HG03135 (cell line): ENCODE data around the gene PYROXD2.
A peak's percentile ranks its signal among the peaks of the same experiment; 100 is the strongest.

Experiments
- ATAC-seq: cut with Tn5 transposase; IDR thresholded peaks from one replicate; pipeline ENCODE4 v1.9.1; 2021; ENCODE audit warnings: mild to moderate bottlenecking, moderate library complexity; ENCODE audit not compliant: unreplicated experiment

PYROXD2 gene

GRCh38 chr10:98414932-98415730 lies at the start of gene PYROXD2:
PYROXD2 (minus strand) TSS chr10:98415182; CDS start chr10:98415135, 47 bp downstream.
- ATAC-seq = peak; percentile 65

GRCh38 chr10:98463976-98464754 lies 49.2 kb upstream of the PYROXD2 start:
- ATAC-seq = no peak

GRCh38 chr10:98463016-98463415 lies 48.0 kb upstream of the PYROXD2 start:
- no peak for ATAC-seq

- no peak for ATAC-seq
Observed at GRCh38 chr10:98461500-98461842, 46.5 kb upstream of the PYROXD2 start.

GRCh38 chr10:98460837-98461499 lies 46.0 kb upstream of the PYROXD2 start:
- ATAC-seq = no peak

- ATAC-seq = no peak
Observed at GRCh38 chr10:98458809-98459784, 44.1 kb upstream of the PYROXD2 start.

GRCh38 chr10:98457721-98458120 lies 42.7 kb upstream of the PYROXD2 start:
- no peak for ATAC-seq

- ATAC-seq = no peak
Observed at GRCh38 chr10:98456686-98457482, 41.9 kb upstream of the PYROXD2 start.

- ATAC-seq = no peak
Observed at GRCh38 chr10:98456043-98456570, 41.1 kb upstream of the PYROXD2 start.

- ATAC-seq = no peak
Observed at GRCh38 chr10:98453729-98454128, 38.7 kb upstream of the PYROXD2 start.

GRCh38 chr10:98450618-98451017 lies 35.6 kb upstream of the PYROXD2 start:
- no peak for ATAC-seq

GRCh38 chr10:98449287-98449686 lies 34.3 kb upstream of the PYROXD2 start:
- no peak for ATAC-seq

GRCh38 chr10:98446661-98447221 lies 31.8 kb upstream of the PYROXD2 start, which contains the start of gene HPS1:
HPS1 (minus strand) TSS chr10:98446935; CDS start chr10:98443240, 3,695 bp downstream.
- peak; percentile 82 for ATAC-seq

GRCh38 chr10:98446151-98446660 lies 31.2 kb upstream of the PYROXD2 start:
- ATAC-seq = peak; percentile 29

- no peak for ATAC-seq
Observed at GRCh38 chr10:98445200-98445812, 30.3 kb upstream of the PYROXD2 start.

GRCh38 chr10:98444314-98445006 lies 29.5 kb upstream of the PYROXD2 start:
- ATAC-seq = no peak

- no peak for ATAC-seq
Observed at GRCh38 chr10:98438715-98439114, 23.7 kb upstream of the PYROXD2 start.

- ATAC-seq = no peak
Observed at GRCh38 chr10:98436704-98437103, 21.7 kb upstream of the PYROXD2 start.
